Activated naive CD4-positive, alpha-beta T cell treated with anti-CD3 and anti-CD28 coated beads for 36 hours (primary cell): ENCODE data around the gene RUFY3. TPM values are rescaled to one million over a fixed set of nuclear protein-coding genes. Genes with fewer than 3 reads are reported as not detected.
"Not testable (repeated sequence)": the region's sequence is repeated elsewhere in the genome, so short reads cannot be mapped to it uniquely, and the experiment has no call there.

Experiments
- CTCF ChIA-PET: fragments of 350-600 bp; sonication (Branson Sonifier 250); formaldehyde crosslinking; loops from one replicate; lab custom pipeline; 2021; ENCODE audit warnings: antibody characterized with exemption; lab: Charles Lee
- DNase-seq: peaks from one replicate; pipeline ENCODE4 v3.0.0-alpha.2; 2020
- H3K27ac Mint-ChIP-seq: one replicate; pipeline ENCODE4 v1.8.0; 2021; ENCODE audit warnings: mild to moderate bottlenecking, mixed read lengths
- H3K27me3 Mint-ChIP-seq: one replicate; pipeline ENCODE4 v1.8.0; 2021; ENCODE audit warnings: low read depth, mixed read lengths
- H3K36me3 Mint-ChIP-seq: one replicate; pipeline ENCODE4 v1.8.0; 2021; ENCODE audit warnings: low read depth, mixed read lengths
- H3K4me1 Mint-ChIP-seq: one replicate; pipeline ENCODE4 v1.8.0; 2021; ENCODE audit warnings: low read depth, mixed read lengths
- H3K4me3 Mint-ChIP-seq: one replicate; pipeline ENCODE4 v1.8.0; 2021; ENCODE audit warnings: mild to moderate bottlenecking, moderate library complexity, mixed read lengths
- H3K9me3 Mint-ChIP-seq: one replicate; pipeline ENCODE4 v1.8.0; 2021; ENCODE audit warnings: mixed read lengths
- intact Hi-C: fragments of 100-400 bp; cut with micrococcal nuclease; formaldehyde crosslinking; loops from one replicate; pipeline ENCODE4 v1.15.1; 2023
- total RNA-seq, 2 experiments: library from RNA; stranded (reverse); gene quantifications; one replicate each; pipeline ENCODE4 v1.2.3, GENCODE V29; 2021

RUFY3 gene
- total RNA-seq, 2 experiments from 2014 or later, result 14.9 to 18.0 TPM

DNA sequence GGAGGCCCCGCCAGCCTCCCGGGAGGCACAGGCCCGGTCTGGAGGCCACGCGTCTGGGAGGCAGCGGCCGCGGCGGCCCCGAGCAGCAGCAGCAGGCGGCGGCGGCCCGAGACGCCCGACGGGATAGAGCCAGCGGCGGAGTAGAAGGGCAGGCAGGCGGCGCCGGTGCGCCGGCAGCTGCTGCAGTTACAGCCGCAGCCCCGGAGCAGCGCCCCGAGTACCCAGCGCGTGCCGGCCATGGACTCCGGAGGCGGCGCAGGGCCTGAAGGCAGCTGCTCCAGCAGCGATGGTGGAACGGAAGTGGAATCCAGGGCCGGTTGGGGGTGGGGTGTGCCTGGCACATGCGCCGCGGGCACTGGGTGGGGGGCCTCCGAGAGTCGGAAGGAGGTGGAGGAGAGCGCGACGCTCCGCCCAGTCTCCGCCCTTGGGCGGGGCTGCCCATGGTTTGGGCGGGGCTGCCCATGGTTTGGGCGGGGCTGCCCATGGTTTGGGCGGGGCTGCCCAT lies 117.9 kb downstream of the RUFY3 start, which contains the start of gene GRSF1:
Gene GRSF1, minus strand, starts transcription at position 302 of the 505 bp plus-strand sequence. Its CDS starts 63 bp downstream, at position 239.
- Mint-ChIP-seq H3K27ac (peak within 1 kb of the TSS; percentile 97), H3K9me3 (no peaks in the 10 kb centered on the region), H3K4me3 (peak within 1 kb of the TSS; percentile 98), H3K27me3 (no peaks in the 10 kb centered on the region), H3K4me1 (peaks cover 34% of the 10 kb centered on the region), H3K36me3 (peaks cover 15% of the 10 kb centered on the region)
- DNase-seq, result peak; percentile 97
- intact Hi-C loops, result loop anchor here (1.0 kb wide), 7 partner anchors 38 to 154 kb away; partner anchors contain the start of genes DCK, MOB1B and UTP3
- CTCF ChIA-PET, result interaction anchor here (1.0 to 1.8 kb wide), 4 partner anchors 136 to 171 kb away, joined by 3 to 6 read pairs (median 4); no protein-coding TSS in a partner anchor

DNA sequence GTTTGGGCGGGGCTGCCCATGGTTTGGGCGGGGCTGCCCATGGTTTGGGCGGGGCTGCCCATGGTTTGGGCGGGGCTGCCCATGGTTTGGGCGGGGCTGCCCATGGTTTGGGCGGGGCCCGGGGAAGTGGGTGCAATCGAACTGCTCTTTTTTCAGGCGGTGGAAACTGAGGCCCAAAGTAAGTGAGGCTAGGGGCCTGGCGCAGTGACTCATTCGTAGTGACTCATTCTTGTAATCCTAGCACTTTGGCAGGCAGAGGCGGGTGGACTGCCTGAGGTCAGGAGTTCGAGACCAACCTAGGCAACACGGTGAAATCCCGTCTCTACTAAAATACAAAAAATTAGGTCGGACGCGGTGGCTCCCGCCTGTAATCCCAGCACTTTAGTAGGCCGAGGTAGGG lies 118.4 kb downstream of the RUFY3 start:
- Mint-ChIP-seq H3K4me1 (peaks cover 31% of the 10 kb centered on the region), H3K4me3 (peak overlapping the region; percentile 39), H3K36me3 (peaks cover 10% of the 10 kb centered on the region)
- CTCF ChIA-PET, result interaction anchor here (1.0 kb wide), 1 partner anchor 155 kb away, joined by 4 read pairs; no protein-coding TSS in a partner anchor
- H3K27me3 Mint-ChIP-seq, intact Hi-C loops, H3K27ac Mint-ChIP-seq, H3K9me3 Mint-ChIP-seq: not testable (repeated sequence)
- peak; percentile 79 for DNase-seq

DNA sequence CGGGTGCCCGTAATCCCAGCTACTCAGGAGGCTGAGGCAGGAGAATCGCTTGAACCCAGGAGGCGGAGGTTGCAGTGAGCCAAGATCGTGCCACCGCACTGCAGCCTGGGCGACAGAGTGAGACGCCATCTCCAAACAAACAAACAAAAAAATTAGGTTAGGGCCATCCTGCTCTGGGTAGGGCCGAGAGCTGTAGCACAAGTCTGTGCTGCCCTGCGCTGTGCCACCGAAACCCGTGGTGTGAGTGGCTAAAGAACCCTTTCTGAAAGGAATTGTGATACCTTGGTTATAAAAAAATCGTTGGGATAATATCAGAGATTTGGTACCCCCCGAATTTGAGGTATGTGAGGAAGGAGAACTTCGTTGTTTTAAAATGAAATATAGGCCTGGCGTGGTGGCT lies 118.9 kb downstream of the RUFY3 start:
- H3K27me3 Mint-ChIP-seq, H3K4me3 Mint-ChIP-seq, H3K9me3 Mint-ChIP-seq, CTCF ChIA-PET, H3K27ac Mint-ChIP-seq, DNase-seq, intact Hi-C loops: not testable (repeated sequence)
- peaks cover 30% of the 10 kb centered on the region for H3K4me1 Mint-ChIP-seq
- H3K36me3 Mint-ChIP-seq, result peaks cover 10% of the 10 kb centered on the region

DNA sequence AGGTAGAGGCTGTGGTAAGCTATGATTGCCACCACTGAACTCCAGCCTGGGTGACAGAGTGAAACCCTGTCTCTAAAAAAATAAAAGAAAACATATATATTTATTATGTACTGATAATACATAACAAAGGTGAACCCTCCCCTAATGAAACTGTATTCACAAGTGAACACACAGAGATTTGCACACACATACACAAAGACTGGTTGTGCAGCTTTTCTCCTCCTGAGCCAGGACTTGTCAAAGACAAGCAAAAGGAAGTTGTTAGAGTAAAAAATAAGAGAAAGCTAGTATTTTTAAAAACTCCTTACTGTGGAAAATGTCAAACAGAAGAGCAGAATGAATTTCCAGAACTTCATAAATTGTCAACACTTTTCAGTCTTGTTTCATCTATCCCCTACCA lies 119.4 kb downstream of the RUFY3 start:
- Mint-ChIP-seq H3K9me3 (no peaks in the 10 kb centered on the region), H3K4me3 (no peak overlapping the region), H3K27ac (peak overlapping the region; percentile 54), H3K36me3 (peaks cover 8% of the 10 kb centered on the region), H3K27me3 (no peaks in the 10 kb centered on the region), H3K4me1 (peaks cover 26% of the 10 kb centered on the region)
- DNase-seq, result no peak
- intact Hi-C loops, result no loop called here
- CTCF ChIA-PET, result no interaction called here

DNA sequence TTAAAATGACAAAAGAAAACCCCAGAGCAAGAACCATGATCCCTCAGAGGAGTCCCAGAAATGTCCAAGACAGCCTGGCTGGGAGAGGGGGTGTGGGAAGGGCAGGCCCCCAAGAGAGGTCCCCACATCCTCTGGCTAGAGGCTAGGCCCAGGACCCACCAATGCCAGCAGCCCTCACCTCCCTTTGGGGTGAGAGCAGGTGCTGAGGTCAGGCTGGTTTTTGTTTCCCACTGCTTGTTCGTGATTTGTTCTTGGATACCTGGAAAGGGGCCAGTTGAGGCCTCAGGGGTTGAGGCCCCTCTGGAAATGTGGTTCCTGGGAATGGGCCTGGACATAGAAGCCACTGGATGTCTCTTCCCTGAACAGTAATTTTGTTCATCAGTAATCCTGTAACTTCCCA lies 120.2 kb downstream of the RUFY3 start:
- Mint-ChIP-seq H3K4me3 (no peak overlapping the region), H3K27ac (no peak overlapping the region), H3K9me3 (no peaks in the 10 kb centered on the region), H3K4me1 (peaks cover 21% of the 10 kb centered on the region), H3K27me3 (no peaks in the 10 kb centered on the region), H3K36me3 (peaks cover 4% of the 10 kb centered on the region)
- CTCF ChIA-PET, result no interaction called here
- no peak for DNase-seq
- intact Hi-C loops, result loop anchor here (2.0 kb wide), 1 partner anchor 165 kb away; no protein-coding TSS in a partner anchor

DNA sequence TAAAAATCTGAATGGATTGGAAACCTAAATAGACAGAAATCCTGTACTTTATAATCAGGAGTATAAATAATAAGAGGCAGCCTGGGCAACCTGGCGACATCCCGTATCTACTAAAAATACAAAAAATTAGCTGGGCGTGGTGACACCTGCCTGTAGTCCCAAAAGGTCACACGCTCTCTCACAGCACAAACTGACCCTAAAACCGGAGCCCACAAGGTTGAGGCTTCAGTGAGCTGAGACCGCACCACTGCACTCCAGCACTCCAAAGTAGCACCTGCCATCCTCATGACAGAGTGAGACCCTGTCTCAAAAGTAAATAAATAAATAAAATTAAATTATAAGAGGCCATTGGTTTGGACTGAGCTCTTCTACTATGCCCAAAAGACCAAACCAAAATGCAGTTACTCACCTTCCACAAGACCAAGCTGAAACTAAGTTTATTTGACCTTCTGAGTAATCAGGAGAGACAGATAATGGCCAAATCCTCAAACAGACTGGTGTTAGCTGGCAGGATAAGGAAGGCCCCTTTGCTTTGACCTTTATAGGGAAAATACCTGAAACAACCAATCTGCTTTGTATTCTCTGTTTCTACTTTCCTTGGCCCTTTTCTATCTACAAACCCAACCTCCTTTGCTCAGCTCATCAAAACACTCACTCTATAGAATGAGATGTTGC lies 121.1 kb downstream of the RUFY3 start:
- Mint-ChIP-seq H3K4me1 (peaks cover 19% of the 10 kb centered on the region), H3K27me3 (no peaks in the 10 kb centered on the region), H3K36me3 (peaks cover 4% of the 10 kb centered on the region), H3K9me3 (no peaks in the 10 kb centered on the region), H3K4me3 (no peak overlapping the region), H3K27ac (no peak overlapping the region)
- CTCF ChIA-PET, result interaction anchor here (1.5 kb wide), 1 partner anchor 153 kb away, joined by 4 read pairs; no protein-coding TSS in a partner anchor
- DNase-seq, result no peak
- intact Hi-C loops, result loop anchor here (1.0 to 2.0 kb wide), 3 partner anchors 20 to 164 kb away; no protein-coding TSS in a partner anchor

DNA sequence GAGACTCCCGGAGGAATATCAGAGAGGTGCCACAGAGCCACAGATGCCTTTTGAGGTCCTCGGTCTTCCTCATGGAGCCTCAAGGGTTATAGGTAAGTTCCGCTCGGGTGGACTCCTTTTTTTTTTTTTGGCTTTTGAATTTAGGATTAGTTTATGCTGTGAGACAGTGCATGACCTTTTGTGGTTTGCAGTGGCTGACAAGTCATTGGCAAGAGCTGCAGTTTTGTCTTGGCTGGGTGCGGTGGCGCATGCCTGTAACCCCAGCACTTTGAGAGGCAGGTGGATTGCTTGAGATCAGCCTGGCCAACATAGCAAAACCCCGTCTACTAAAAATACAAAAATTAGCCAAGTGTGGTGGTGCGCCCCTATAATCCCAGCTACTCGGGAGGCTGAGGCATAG lies 122.4 kb downstream of the RUFY3 start:
- intact Hi-C loops, result no loop called here

DNA sequence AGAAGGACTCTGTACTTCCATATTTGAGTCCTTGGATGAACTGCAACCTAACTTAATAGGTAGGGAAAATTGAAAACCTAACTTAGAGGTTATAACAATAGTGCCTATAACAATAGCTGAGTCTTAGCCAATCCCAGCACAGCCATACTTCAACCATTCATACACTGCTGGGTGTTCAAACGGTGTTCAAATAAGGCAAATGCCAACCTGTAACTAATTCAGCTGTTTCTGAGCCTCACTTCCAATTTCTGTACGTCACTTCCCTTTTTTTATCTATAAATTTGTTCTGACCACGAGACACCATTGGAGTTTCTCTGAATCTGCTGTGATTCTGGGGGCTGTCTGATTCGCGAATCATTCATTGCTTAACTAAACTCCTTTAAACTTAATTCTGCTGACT lies 127.5 kb downstream of the RUFY3 start:
- intact Hi-C loops, result no loop called here
- H3K4me1 Mint-ChIP-seq, result peaks cover 1% of the 10 kb centered on the region
- H3K9me3 Mint-ChIP-seq, result no peaks in the 10 kb centered on the region
- CTCF ChIA-PET, result no interaction called here
- H3K4me3 Mint-ChIP-seq, result no peak overlapping the region
- no peak overlapping the region for H3K27ac Mint-ChIP-seq
- no peaks in the 10 kb centered on the region for H3K36me3 Mint-ChIP-seq
- no peaks in the 10 kb centered on the region for H3K27me3 Mint-ChIP-seq
- no peak for DNase-seq

More for the DNA sequence above, 122.4 kb downstream of the RUFY3 start:
- Mint-ChIP-seq H3K27me3 (no peaks in the 10 kb centered on the region), H3K27ac (no peak overlapping the region), H3K36me3 (no peaks in the 10 kb centered on the region), H3K4me3 (no peak overlapping the region), H3K4me1 (peaks cover 17% of the 10 kb centered on the region), H3K9me3 (no peaks in the 10 kb centered on the region)
- CTCF ChIA-PET, result interaction anchor here (1.5 kb wide), 1 partner anchor 152 kb away, joined by 4 read pairs; no protein-coding TSS in a partner anchor
- DNase-seq, result no peak

DNA sequence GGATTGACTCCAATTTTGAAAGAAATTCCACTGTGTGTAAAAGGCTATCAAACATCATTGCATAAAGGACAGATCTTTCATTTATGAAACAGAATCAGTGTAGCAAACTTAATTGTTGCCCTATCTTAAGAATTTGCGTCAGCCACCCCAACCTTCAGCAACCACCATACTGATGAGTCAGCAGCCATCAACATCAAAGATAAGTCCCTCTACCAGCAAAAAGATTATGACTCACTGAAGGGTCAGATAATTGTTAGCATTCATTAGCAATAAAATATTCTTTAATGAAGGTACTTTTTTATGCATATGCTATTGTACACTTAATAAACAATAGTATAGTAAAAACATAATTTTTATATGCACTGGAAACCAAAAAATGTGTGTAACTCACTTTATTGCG lies 133.7 kb downstream of the RUFY3 start:
- no peak overlapping the region for H3K27ac Mint-ChIP-seq
- intact Hi-C loops, result no loop called here
- no peaks in the 10 kb centered on the region for H3K36me3 Mint-ChIP-seq
- no peak for DNase-seq
- no peaks in the 10 kb centered on the region for H3K27me3 Mint-ChIP-seq
- H3K4me1 Mint-ChIP-seq, result no peaks in the 10 kb centered on the region
- CTCF ChIA-PET, result no interaction called here
- H3K4me3 Mint-ChIP-seq, result no peak overlapping the region
- no peaks in the 10 kb centered on the region for H3K9me3 Mint-ChIP-seq

Other genes starting within 250 kb of the RUFY3 start
- not detected for gene MUC7, start 249.8 kb upstream of the RUFY3 start, total RNA-seq
- not detected for gene AMTN, start 203.4 kb upstream of the RUFY3 start, total RNA-seq
- not detected for gene AMBN, start 129.7 kb upstream of the RUFY3 start, total RNA-seq
- gene ENAM, start 93.2 kb upstream of the RUFY3 start, total RNA-seq, result not detected
- not detected for gene JCHAIN, start 55.5 kb upstream of the RUFY3 start, total RNA-seq
- 10 to 100 TPM; 18.7 to 20.0 TPM for gene UTP3, start 33.4 kb upstream of the RUFY3 start, total RNA-seq
- gene GRSF1, start 117.9 kb downstream of the RUFY3 start, total RNA-seq, result 10 to 100 TPM; 66.7 to 75.0 TPM
- 10 to 100 TPM; 14.4 to 16.2 TPM for gene MOB1B, start 180.4 kb downstream of the RUFY3 start, total RNA-seq